CD4-positive, alpha-beta T cell treated with Interferon gamma for 1 hour (primary cell): ENCODE data around the gene COQ8B.

Experiments used
- DNase-seq: peaks from one replicate; pipeline ENCODE4 v3.0.0-alpha.2; 2020

The COQ8B gene

DNA sequence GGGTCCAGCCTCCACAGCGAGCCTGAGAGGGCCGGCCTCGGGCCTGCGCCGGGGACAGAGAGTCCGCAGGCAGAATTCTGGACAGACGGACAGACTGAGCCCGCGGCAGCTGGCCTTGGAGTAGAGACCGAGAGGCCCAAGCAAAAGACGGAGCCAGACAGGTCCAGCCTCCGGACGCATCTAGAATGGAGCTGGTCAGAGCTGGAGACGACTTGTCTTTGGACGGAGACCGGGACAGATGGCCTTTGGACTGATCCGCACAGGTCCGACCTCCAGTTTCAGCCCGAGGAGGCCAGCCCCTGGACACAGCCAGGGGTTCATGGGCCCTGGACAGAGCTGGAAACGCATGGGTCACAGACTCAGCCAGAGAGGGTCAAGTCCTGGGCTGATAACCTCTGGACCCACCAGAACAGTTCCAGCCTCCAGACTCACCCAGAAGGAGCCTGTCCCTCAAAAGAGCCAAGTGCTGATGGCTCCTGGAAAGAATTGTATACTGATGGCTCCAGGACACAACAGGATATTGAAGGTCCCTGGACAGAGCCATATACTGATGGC is 716 bp upstream of the COQ8B start:
- no peak for DNase-seq

DNA sequence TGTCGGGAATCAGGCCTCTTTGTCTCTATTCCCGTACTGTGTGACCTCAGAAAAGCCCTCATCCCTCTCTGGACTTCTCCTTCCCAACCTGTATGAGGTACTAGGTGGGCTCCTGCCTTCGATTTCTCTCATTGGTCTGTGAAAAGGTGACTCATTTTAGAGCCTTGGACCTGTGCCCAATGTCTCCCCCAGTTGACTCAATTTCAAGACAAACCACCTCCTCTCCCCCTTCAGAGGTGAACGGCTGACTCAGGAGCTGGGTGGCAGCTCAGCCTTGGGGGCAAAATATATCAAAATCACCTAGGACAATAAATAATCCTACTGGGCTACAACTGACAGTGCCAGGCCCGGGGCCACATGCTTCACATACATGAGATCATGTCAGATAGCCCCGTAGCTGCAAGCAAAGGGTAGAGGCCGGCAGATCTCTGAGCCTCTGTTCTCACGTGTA is 630 bp downstream of the COQ8B start:
- DNase-seq = peak; percentile 46

DNA sequence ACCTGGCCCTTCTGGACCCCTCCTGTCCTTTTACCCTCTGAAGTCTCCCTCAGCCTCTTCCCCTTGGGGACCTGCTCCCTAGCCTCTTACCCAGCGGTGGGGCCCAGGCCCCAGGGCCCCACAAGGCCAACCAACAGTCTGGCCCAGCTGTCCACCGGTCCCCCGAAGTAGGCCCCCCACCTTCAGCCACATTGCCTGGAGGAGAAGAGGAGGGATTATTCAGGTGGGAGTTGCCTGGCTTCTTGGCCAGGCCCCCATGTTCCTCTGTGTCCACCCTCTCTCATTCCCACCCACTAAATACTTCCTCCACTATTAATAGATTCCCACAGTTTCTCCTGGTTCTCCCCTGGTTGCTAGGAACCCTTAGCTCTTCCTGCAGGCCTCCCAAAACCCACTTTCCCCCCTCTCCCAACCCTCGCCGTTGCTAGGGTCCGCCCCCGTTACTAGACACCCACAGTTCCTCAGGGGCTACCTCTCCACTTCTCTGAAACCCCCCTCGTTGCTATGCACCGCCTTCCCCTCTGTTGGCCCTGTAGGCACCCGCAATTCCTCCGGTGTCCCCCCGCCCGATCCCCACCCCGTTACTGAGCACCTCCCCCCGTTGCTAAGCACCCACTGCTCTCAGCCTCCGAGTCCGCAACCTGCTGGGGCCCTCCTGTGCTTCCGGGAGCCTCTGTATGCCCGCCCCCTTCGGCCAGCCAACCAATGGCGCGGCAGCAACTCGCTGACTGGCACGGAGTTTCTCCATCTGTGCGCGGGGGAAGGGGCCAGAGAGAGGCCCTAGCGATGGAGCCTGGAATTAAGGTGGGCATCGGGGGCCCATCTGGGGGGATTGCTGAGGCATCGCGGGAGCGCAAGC is 2.0 kb downstream of the COQ8B start:
- DNase-seq = peak; percentile 95

DNA sequence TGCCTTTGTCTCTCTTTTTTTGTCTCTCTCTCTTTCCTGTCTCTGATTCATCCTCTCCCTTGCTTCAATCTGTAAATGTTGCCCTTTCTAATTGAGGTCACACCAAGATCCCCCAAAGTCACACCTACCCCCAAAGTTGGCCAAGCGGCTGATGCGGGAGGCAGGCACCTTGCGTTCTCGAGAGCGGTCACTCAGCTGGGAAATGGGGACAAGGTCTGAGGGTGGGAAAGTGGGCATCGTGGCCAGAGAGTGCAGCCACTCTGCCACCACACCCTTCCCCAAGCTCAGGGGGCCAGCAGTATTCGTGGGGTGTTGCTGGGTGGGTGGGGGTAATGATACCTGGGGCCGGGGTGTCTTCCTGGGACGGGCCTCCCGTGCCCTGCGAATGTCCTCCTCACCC is 2.7 kb downstream of the COQ8B start:
- DNase-seq = no peak

DNA sequence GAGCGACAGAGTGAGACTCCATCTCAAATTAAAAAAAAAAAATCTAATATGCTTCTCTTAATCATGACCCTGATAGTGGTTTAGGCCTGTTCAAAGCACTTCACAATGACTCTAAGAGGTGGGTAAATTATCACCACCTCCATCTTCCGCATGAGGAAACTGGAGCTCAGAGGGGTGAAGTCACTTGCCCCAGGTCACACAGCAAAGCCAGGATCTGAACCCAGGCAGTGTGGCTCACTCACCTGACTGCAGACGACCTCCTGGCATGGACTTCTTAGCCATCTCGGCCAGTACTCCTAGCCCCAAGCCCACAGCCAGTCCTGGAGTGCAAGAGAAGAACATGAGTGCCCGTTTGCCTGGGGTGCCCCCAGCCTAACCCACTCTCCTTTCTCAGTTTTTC is 6.9 kb downstream of the COQ8B start:
- DNase-seq = no peak

DNA sequence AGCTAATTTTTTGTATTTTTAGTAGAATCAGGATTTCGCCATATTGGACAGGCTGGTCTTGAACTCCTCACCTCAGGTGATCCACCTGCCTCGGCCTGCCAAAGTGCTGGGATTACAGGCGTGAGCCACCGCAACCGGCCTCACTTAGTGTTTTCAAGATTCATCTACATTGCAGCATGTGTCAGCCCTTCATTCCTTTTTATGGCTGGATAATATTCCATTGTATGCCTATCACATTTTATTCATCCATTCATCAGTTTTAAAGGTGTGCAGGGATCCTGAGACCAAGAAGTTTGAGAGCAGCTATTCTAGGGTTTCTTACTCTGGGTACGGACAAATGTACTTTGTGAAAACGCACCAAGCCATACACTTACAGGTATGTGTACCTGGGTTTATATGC is 9.1 kb downstream of the COQ8B start:
- DNase-seq = no peak

DNA sequence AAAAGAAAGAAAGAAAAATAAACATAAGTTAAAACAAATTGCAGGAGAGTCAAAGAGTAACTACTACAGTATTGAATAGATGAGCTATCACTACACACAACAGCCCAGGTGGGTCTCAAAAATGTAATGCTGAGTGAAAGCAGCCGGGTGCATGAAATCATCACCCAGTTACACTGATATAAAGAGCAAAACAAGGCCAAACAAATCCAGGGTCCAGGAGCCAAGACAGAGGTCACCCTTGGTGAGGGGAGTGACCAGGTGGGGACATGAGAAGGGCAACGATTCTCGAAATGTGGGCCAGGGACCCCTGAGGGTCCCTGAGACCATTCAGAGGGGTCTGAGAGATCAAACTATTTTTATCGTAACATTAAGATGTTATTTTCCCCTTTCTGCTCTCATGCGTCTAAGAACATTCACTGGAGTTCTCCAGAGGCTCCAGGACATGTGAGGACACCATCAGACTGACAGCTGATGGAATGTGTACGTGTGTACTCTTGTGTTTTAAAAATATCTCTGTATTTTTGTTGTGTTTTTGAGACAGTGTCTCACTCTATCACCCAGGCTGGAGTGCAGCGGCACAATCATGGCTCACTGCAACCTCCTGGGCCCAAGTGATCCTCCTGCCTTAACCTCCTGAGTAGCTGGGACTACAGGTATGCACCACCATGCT is 10.6 kb downstream of the COQ8B start:
- DNase-seq = no peak

DNA sequence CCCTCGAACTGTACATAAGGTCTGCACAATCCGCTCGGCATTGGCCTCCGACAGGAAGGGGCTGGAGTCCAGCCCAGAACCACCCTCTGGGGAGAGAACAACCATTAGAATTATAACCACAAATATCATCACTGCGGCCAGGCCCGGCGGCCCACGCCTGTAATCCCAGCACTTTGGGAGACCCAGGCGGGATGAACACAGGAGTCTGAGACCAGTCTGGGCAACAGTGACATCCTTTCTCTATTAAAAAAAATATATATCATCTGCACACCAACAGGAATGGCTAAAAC is 11.4 kb downstream of the COQ8B start:
- no peak for DNase-seq

DNA sequence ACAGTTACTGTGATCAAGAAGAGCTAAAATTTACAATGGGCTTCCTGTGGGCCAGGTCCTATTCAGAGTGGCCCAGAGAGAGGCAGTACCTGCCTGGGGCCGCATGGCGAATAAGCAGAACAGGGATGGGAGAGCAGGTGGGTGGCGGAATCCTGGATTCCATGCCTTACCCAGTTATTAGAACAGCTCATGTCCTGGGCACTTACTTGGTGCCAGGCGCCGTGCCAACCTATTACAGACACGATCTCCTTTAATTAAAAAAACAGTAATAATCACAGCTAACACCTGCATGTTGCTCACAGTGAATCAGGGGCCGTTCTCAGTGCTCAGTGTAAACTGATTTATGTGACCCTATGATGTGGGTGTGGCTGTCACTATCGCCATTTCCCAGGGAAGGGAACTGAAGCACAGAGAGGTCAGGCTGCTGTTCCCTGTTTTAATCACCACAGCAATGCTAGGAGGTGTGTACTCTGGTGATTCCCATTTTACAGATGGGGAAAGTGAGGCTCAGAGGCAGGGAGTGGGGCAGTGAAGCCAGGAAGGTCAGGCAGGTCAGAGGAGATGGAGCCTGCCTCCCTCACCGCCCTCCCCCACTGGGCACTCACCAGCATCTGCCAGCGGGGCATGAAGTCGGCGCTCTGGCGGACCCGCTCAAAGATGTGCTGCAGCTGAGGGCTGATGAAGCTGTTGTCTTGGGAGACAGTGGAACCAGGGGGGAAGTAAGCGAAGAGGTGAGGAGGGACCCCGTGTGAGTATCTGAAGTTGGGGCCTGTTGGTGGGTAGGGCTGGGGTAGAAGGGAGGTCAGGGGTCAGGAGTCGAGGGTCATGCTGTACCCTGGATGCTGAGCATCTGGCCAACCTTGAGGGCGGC is 12.0 kb downstream of the COQ8B start:
- DNase-seq = no peak

DNA sequence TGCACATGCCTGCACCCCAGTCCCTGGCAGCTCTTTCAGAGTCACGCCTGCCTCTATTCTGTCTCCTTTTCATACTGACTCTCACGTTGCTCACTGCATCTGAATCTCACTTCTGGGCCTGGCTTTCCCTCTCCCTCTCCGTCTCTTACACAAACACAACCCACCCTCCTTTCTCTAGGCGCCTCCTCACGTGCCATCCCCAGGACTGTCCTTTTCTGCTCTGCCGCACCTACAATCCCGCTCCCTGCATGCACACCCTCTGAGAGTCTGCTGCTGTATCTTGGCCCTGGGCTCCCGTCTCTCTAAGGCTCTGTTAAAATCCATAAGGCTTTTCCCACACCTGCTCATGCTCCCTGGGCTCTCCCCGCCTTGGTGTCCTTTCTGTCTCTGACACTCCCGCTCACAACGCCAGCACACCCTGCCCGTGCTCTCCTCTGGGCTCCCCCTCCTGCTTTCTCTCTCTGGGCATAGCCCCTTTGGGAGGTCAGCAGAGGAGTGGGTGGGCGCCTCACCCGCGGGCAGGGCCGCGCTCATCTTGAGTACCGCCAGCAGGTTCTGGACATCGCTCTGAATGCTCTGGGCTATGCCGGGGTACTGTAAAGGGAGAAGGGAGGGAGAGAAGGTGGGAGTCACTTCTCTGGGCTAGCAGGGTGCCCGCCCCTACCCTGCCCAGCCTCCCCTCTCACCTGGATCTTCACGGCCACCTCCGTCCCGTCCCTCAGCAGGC is 13.5 kb downstream of the COQ8B start:
- DNase-seq = no peak

DNA sequence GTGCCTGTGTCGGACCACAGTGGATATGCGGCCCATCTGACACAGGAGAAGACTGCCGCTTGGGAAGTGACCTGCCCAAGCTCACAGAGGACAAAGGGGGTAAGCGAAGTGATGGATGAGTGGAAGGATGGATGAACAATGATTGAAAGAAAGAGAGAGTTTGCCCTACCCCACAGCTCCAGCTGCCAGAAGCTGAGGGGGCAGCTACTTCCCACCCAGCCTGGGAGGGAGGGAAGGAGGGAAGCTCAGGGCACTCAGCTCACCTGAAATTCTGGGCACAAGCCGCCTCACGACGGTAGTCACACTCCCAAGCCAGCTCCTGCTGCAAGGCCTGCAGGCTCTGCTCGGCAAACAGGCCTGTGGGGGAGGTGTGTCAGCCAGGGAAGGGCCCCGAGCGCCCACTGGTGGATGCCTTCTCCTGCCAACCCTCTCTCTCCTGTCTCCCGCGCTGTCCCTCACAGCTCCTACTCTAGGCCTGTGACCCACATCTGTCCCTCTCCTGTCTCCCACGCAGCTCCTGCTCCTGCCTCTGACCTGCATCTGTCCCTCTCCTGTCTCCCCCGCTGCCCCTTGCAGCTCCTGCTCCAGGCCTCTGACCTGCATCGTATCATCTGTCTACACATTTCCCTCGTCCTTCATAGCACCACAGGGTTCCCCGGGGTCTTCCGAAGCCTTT is 14.2 kb downstream of the COQ8B start:
- DNase-seq = no peak

DNA sequence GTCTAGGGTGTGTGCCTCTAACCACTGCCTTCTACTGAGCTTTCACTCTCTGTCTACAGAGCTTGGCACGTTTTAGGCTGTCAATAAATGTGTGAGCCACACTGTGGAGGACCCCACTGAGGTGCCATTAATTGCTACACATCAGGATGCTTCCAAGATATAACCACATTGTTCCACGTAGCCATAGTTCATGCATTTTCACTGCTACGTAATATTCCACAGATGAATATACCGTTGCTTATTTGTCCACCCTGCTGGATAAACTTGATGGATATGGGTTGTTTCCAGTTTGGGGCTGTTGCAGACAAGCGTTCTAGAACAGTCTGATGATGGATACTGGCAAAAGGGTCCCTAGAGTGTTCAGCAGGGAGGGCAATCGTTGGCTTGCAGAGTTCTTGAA is 14.9 kb downstream of the COQ8B start:
- no peak for DNase-seq

DNA sequence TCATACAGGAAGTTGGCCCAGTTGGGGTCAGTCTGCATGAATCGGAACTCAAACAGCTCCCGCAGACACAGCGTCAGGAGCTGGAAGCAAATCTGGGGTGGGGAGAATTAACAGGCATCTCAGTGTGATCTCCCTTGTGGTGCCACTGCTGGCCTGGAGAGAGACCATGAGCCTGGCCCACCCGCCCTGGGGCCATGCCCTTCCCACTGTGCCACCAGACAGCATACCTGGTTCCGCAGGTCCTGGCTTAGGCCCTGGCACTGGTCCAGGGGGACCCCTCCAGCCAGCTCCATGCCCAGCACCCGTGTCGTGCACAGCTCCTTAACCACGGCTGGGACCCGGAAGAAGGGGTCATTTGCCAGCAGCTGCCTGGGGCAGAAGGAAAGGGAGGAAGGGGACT is 16.6 kb downstream of the COQ8B start:
- no peak for DNase-seq

DNA sequence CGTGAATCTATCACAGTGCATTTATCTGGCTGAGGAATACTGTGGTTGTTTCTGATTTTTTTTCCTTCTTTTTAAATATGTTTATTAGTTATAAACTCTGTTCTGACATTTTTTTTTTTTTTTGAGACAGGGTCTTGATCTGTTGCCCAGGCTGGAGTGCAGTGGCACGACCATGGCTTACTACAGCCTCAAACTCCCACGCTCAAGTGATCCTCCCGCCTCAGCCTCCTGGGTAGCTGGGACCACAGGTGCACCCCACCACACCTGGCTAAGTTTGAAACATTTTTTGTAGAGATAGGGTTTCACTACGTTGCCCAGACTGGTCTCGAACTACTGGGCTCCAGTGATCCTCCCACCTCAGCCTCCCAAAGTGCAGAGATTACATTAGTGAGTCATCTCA is 19.7 kb downstream of the COQ8B start:
- no peak for DNase-seq

DNA sequence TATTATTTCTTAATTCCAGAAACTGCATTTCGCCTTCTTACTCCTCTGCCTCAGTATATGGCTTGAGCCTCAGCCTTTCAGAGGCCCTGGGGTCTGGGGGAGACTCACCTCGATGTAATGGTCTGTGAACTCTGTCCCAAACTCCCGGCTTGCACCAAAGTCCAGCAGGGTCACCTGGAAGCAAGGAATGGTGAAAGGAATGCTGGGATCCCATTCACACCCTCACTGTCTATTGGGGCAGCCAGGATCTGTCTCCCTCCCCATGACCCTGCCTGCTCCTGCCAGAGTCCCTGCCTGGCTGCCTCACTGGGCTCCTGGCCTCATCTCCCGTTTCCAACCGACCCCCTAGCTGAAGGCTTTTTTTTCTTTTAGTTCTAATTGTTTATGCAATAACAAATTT is 20.8 kb downstream of the COQ8B start:
- no peak for DNase-seq

DNA sequence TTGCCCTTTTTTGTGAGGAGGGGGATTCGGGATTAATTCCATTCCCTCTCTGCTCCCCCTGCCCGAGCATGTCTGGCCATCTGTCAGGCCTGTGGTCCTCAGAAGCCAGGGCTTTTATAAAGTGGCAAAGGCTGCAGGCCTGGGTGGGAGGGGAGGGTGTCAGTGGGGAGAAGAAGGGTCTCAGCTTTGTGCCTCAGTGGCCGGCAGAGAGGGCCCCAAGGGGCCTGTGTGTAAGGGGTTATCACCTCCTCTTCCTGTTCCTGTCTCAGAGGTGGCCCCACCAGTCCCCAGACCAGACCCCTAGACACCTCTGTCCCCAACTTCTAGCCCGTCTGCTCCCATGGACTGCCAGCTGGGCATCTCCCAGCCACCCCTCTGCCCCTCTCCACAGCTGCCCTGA is 22.8 kb downstream of the COQ8B start:
- no peak for DNase-seq

DNA sequence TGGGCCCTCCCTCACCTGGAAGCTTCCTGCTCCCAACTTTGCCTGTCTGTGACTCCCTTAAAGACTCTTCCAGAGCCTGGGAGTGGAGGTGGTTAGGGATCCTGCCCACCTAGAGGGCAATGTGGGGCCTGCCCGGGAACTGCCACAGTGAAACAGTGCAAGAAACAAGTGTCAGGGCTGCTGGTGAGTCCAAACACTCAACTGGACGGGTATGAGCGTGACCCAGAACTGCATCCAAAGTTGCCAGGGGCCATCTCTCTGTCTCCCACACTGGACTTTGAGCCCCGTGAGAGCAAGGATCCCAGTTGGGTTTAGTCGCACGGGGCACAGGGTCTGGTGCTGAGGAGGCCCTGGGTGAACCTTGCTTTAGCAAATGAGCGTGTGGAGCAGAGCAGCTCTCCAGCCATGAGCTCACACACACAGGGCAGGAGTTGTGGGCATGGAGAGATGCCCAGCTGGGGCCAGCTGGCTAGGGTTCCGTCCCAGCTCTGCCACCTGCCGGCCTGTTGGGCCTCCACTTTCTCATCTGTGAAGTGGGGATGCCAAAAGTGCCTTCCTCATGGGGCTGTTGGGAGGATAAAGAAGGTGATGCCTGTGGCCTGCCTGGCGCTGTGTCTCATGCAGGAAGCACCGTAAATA is 23.4 kb downstream of the COQ8B start:
- no peak for DNase-seq

DNA sequence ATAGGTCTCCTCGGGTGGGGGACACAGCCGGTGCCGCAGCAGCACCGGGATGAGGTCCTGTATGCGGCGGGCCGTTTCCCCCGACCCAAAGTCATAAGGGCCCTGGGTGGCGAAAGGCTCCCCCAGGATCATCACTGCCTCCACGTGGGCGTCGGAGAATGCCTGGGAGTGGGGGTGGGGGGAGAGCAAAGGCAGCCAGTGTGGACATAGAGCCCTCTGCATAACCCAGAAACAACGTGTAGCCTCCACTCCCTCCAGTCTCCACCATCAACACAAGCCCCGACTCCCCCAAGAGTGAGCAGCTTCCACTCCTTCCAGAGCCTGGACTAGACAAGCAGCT is 24.5 kb downstream of the COQ8B start:
- DNase-seq = no peak

DNA sequence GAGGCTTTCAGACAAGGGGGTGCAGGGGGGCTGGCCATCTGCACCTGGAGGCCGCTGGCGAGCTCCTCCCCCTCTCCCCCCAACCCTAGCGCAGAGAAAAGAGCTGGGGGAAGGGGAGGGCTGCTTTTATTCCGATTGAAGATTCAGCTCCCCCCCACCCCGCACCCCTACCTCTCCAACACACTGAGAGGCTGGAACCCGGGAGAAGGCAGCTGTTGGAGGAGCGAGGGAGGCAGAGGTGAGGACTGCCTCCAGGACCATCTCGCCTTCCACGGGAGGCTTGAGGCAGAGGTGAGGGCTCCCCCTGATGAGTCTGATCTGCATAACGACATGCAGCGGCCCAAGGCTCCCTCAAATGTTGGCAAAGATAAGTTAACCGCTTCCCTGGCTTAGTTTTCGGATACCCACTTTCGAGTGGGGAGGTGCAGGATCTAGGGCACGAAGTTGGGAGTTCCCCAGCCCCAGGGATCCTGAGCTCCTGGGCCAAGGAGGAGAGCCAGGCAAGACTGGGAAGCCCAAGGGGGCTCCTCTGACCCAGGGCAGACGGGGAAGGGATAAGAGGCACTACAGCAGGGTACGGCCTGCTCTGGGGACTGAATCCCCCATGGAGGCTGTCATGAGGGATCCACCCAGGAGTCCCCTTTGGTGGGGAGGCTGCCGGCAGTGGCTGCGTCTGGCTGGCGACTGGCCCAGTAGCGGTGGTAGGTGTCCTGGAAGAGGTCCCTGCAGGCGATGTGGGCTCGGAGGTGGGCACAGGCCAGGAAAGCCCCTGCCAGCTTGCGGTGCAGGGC is 25.1 kb downstream of the COQ8B start:
- no peak for DNase-seq

DNA sequence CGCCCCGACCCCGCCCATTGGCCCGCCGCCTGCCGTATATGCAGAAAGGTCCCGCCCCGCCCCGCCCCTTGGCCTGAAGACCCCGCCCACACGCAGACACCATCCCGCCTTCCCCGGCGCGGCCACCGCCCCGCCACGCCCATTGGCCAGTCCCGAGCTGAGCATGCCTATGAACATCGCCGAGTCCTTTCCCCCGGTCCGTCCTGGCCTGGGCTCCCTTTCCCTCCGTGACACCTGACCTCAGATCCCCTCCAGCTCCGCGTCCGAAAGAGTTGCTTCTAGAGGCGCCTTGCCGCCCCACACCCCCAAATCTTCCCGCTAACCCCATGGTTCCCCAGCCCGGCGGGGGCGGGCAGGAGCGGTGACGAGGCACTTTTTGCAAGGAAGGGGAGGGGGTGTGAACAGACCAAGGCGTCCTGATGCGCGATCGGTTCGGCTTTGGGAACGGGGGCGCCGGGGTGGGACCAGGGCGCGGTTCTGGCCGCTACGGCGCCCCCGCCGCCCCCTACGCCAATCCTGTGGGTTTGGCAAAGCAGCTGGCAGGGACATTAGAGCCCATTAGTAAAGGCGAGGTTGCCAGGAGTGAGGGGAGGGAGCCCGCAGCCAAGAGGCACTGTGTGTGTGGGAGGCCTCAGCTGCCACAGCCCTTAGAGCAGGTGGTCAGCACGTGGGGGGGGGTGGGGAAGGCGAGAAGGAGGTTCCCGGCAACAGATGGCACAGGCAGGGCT is 25.8 kb downstream of the COQ8B start:
- DNase-seq = peak; percentile 85
